Measurements from ENCODE around the gene DHRS3.

DNA sequence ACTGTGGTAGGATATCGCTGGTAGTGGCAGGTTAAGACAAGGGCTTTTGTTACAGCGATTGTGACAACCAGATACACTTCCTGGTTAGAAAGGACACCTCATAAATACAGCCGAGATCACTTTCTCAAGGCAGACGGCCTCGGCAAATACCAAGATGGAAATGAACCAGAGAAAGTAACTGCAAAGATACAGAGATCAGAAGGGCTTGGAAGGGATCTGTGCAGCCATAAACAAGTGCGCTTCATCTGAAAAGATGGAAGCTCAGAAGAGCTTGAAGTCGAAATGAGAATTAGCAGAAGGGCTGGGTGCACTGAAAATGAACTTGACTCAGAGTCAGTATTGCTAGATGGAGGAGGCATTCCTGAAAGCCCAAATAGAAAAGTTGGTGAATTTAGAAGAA is 7.1 kb downstream of the DHRS3 start:
- TF ChIP-seq, protein P1, sequence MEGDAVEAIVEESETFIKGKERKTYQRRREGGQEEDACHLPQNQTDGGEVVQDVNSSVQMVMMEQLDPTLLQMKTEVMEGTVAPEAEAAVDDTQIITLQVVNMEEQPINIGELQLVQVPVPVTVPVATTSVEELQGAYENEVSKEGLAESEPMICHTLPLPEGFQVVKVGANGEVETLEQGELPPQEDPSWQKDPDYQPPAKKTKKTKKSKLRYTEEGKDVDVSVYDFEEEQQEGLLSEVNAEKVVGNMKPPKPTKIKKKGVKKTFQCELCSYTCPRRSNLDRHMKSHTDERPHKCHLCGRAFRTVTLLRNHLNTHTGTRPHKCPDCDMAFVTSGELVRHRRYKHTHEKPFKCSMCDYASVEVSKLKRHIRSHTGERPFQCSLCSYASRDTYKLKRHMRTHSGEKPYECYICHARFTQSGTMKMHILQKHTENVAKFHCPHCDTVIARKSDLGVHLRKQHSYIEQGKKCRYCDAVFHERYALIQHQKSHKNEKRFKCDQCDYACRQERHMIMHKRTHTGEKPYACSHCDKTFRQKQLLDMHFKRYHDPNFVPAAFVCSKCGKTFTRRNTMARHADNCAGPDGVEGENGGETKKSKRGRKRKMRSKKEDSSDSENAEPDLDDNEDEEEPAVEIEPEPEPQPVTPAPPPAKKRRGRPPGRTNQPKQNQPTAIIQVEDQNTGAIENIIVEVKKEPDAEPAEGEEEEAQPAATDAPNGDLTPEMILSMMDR (IDR thresholded peaks at IDR 0.05 in 8 of 11, conservative IDR thresholded peaks at IDR 0.05 in 3 of 11): no peak
- TF ChIP-seq POLR2A (IDR thresholded peaks at IDR 0.05): no peak

Measured in spleen (tissue), 7 donors.